Smooth muscle cell (in vitro differentiated cells): Measurements from ENCODE around the gene EDARADD. TPM values are rescaled to one million over a fixed set of nuclear protein-coding genes. Genes with fewer than 3 reads are reported as not detected.

Source experiments
- DNase-seq: peaks from one replicate; lab custom pipeline; 2025; ENCODE audit not compliant: unreplicated experiment; lab: John Stamatoyannopoulos, UW
- H2AFZ ChIP-seq: fragments of 200-600 bp; sonication (generic); 2 replicates; pipeline ENCODE4 v1.6.0; 2016; ENCODE audit warnings: antibody characterized with exemption, low read depth, mild to moderate bottlenecking
- H3F3A ChIP-seq: fragments of 200-600 bp; sonication (generic); 2 replicates; pipeline ENCODE4 v1.6.0; 2017; ENCODE audit warnings: antibody characterized with exemption, low read depth
- H3K27ac ChIP-seq: fragments of 200-600 bp; sonication (generic); 2 replicates; pipeline ENCODE4 v1.5.1; 2016; ENCODE audit warnings: low read depth, mild to moderate bottlenecking
- H3K27me3 ChIP-seq: fragments of 200-600 bp; sonication (generic); 2 replicates; pipeline ENCODE4 v1.6.1; 2016; ENCODE audit warnings: low read depth, mild to moderate bottlenecking
- H3K36me3 ChIP-seq: fragments of 200-600 bp; sonication (generic); 2 replicates; pipeline ENCODE4 v1.5.1; 2016; ENCODE audit warnings: low read depth
- H3K4me1 ChIP-seq: fragments of 200-600 bp; sonication (generic); 2 replicates; pipeline ENCODE4 v1.5.1; 2016; ENCODE audit warnings: low read depth
- H3K4me2 ChIP-seq: fragments of 200-600 bp; sonication (generic); 2 replicates; pipeline ENCODE4 v1.6.0; 2016; ENCODE audit warnings: mild to moderate bottlenecking
- H3K4me3 ChIP-seq: fragments of 200-600 bp; sonication (generic); 2 replicates; pipeline ENCODE4 v1.5.1; 2016; ENCODE audit warnings: mild to moderate bottlenecking
- H3K79me2 ChIP-seq: fragments of 200-600 bp; sonication (generic); 2 replicates; pipeline ENCODE4 v1.6.0; 2016; ENCODE audit warnings: low read depth, mild to moderate bottlenecking
- H3K9ac ChIP-seq: fragments of 200-600 bp; sonication (generic); 2 replicates; pipeline ENCODE4 v1.6.0; 2016; ENCODE audit warnings: low read depth
- H3K9me3 ChIP-seq: fragments of 200-600 bp; sonication (generic); replicated peaks from 2 replicates; pipeline ENCODE4 v1.5.1; 2016; ENCODE audit warnings: low read depth
- H4K20me1 ChIP-seq: fragments of 200-600 bp; sonication (generic); 2 replicates; pipeline ENCODE4 v1.6.0; 2016; ENCODE audit warnings: low read depth
- WGBS: methylation state at CpG from one replicate; pipeline ENCODE4 v1.1.7; 2016; ENCODE audit warnings: low lambda C conversion rate; 5-methylcytosine and 5-hydroxymethylcytosine counted together
- polyA plus RNA-seq: library from polyadenylated mRNA; unstranded; fragments of >200 nt; fragmentation: Nextera tagmentation; extraction: Ambion mirVana; gene quantifications from 2 replicates; pipeline ENCODE4 v1.2.1, GENCODE V29; 2016
- total RNA-seq: library from RNA; depleted of rRNA; stranded (reverse); fragments of >200 nt; gene quantifications from 2 replicates; pipeline ENCODE4 v1.2.3, GENCODE V29; 2014
- TF ChIP-seq, protein P1 (sequence below): fragments of 200-600 bp; sonication (generic); IDR thresholded peaks from 2 replicates; pipeline ENCODE4 v1.5.1; 2017; ENCODE audit warnings: borderline replicate concordance, mild to moderate bottlenecking, antibody characterized with exemption; ENCODE audit not compliant: insufficient read depth, poor library complexity, severe bottlenecking

The EDARADD gene
- total and polyA plus RNA-seq, 2 experiments from 2014 or later = 5.8 to 7.7 TPM

DNA sequence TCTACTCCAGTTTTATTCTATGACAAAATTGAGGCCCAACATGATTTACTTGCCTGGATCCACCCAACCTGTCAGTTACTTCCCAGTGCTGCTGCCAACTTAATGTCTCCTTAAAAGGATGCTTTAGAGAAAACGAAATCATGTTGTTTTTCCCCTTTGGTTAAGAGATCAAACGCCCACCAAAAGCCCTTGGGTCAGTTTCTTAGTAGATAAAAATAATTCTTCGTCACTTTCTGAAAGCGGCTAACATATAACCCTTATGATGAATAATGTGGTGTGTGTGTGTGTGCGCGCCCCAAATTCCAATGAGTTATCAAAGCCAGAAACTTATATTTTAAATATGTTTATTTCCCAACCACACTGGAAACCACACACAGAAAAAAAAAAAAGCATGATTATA, 77.0 kb downstream of the EDARADD start:
- no peak for DNase-seq
- H3K4me1 ChIP-seq = no peaks in the 10 kb centered on the region
- H3K9me3 ChIP-seq = no peaks in the 10 kb centered on the region
- H3F3A ChIP-seq = no peaks in the 10 kb centered on the region
- H3K36me3 ChIP-seq = no peaks in the 10 kb centered on the region
- H3K4me3 ChIP-seq = no peak overlapping the region
- H2AFZ ChIP-seq = no peak overlapping the region
- no peak overlapping the region for H3K27ac ChIP-seq
- TF ChIP-seq, protein P1, sequence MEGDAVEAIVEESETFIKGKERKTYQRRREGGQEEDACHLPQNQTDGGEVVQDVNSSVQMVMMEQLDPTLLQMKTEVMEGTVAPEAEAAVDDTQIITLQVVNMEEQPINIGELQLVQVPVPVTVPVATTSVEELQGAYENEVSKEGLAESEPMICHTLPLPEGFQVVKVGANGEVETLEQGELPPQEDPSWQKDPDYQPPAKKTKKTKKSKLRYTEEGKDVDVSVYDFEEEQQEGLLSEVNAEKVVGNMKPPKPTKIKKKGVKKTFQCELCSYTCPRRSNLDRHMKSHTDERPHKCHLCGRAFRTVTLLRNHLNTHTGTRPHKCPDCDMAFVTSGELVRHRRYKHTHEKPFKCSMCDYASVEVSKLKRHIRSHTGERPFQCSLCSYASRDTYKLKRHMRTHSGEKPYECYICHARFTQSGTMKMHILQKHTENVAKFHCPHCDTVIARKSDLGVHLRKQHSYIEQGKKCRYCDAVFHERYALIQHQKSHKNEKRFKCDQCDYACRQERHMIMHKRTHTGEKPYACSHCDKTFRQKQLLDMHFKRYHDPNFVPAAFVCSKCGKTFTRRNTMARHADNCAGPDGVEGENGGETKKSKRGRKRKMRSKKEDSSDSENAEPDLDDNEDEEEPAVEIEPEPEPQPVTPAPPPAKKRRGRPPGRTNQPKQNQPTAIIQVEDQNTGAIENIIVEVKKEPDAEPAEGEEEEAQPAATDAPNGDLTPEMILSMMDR = no peak
- H3K79me2 ChIP-seq = no peaks in the 10 kb centered on the region
- no peaks in the 10 kb centered on the region for H4K20me1 ChIP-seq
- 91% methylated on average over 6 of the region's 6 CpGs for WGBS
- H3K9ac ChIP-seq = no peak overlapping the region
- H3K4me2 ChIP-seq = no peak overlapping the region
- H3K27me3 ChIP-seq = no peaks in the 10 kb centered on the region

DNA sequence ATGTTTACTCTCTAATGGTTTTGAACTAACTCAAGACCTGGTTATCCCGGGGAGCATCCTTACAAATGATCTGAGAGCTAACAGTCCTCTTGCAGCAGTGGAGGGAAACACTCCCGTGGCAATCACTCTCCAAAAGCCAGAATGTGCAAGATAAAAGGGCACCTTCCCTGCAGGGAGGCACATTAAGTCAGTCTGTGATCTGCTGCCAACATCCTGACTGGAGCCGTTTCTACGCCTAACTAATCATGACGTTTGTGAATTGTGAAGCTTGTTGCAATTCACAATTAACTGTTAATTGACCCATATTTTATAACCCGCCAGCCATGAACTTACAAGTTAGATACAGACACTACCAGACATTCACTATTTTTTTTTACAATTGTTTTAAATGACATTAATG, 77.6 kb downstream of the EDARADD start:
- Histone ChIP-seq H3K4me2 (no peak overlapping the region), H3K9ac (no peak overlapping the region), H3F3A (no peaks in the 10 kb centered on the region), H3K79me2 (no peaks in the 10 kb centered on the region), H3K4me1 (no peaks in the 10 kb centered on the region), H4K20me1 (no peaks in the 10 kb centered on the region), H3K9me3 (no peaks in the 10 kb centered on the region), H3K27me3 (no peaks in the 10 kb centered on the region), H3K27ac (no peak overlapping the region), H2AFZ (no peak overlapping the region), H3K4me3 (no peak overlapping the region), H3K36me3 (no peaks in the 10 kb centered on the region)
- TF ChIP-seq, protein P1 = no peak
- no peak for DNase-seq
- WGBS = 43% methylated on average over 6 of the region's 6 CpGs

DNA sequence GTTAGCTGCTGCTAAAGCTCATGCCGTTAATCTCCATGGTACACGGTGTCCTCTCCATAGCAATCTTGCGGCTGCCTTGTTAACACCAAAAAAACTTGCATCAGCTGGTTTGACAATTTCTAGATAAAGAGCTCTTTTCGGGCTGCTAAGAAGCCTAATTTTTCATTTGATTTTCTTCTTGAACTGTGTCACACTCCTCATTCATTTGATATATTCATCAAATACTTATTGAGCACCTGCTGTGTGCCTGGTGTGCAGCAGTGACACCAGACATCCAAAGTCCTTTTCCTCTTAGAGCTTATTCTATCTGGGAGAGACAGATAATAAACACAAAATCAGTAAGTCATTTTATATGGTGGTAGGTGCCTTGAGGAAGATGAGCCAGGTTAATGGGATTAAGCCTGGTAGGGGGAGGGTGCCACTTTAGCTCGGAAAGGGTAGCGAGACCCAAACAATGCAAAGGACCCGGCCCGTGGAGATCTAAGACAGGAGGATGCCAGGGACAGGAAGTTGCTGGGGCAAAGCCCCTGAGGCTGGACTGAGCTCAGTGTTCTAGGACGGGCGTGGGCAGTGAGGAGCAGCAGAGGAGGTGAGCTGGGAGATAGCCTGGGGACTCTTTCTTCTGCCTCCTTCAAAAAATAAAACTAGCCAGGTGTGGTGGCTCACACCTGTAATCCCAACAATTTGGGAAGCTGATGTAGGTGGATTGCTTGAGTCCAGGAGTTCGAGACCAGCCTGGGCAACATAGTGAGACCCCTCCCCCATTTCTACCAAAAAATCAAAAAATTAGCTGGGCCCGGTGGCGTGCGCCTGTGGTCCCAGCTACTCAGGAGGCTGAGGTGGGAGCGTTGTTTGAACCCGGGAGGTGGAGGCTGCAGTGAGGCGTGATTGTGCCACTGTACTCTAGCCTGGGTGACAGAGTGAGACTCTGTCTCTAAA, 79.0 kb downstream of the EDARADD start:
- 88% methylated on average over 17 of the region's 17 CpGs for WGBS
- H2AFZ ChIP-seq = no peak overlapping the region
- no peak overlapping the region for H3K9ac ChIP-seq
- no peaks in the 10 kb centered on the region for H3K79me2 ChIP-seq
- H4K20me1 ChIP-seq = no peaks in the 10 kb centered on the region
- no peaks in the 10 kb centered on the region for H3K36me3 ChIP-seq
- DNase-seq = no peak
- H3K27ac ChIP-seq = no peak overlapping the region
- no peaks in the 10 kb centered on the region for H3K27me3 ChIP-seq
- TF ChIP-seq, protein P1 = no peak
- H3K9me3 ChIP-seq = no peaks in the 10 kb centered on the region
- no peak overlapping the region for H3K4me3 ChIP-seq
- H3K4me1 ChIP-seq = no peaks in the 10 kb centered on the region
- no peaks in the 10 kb centered on the region for H3F3A ChIP-seq
- no peak overlapping the region for H3K4me2 ChIP-seq
